HK-2 (cell line): Measurements from ENCODE around the gene CEBPB.
A peak's percentile ranks its signal among the peaks of the same experiment; 100 is the strongest.
"Not testable (repeated sequence)": the region's sequence is repeated elsewhere in the genome, so short reads cannot be mapped to it uniquely, and the experiment has no call there.

Experiments
- DNase-seq: peaks from one replicate; pipeline ENCODE4 v3.0.0-alpha.2; 2018; ENCODE audit not compliant: unreplicated experiment

Gene CEBPB

DNA sequence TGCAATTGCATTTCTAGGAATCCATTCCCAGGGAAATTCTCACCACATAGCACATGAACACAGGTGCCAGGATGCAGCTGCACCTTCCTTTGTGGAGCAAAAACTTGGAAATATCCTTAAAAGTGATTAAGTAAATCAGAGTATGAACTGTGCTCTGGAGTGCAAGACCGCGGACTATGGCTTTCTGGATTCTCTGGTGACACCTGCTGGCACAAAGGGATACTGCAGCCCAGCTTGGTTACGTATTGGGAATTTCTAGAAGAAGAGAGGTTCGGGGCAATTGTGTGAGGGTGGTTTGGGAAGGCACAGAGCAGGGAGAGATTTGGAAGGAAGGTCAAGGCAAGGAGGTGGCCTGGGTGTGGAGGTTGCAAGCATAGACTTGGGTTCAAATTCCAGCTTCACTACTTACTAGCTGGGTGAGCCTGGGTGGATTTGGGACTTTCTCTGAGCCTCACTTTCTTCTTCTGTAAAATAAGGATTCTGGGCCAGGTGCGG, 21.3 kb upstream of the CEBPB start:
- peak; percentile 87 for DNase-seq

DNA sequence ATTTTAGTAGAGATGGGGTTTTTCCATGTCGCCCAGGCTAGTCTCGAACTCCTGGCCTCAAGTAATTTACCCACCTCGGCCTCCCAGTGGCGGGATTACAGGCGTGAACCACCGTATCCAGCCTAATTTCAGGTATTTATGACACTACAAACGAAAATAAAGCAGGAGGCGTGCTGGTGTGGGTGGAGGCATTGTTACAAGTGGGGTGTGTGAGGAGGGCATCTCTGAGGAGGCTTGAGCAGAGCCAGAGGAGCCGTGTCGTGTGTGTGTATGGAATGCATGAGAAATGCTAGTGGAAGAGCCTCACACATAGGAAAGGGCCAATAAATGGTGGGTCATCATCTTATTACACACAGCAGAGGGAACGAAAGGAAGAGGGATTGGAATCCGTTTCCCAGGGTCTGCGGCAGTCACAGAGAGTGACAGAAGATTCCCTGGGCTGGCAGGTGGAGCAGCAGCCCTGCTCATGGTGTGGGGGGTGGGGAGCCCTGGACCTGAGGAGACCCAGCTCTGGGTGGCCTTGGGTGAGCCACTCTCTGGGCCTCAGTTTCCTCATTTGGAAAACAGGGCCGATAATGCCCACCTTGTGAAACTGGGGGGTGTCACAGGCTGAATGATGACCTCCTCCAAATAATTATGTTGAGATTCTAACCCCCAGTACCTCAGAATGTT, 19.9 kb upstream of the CEBPB start:
- no peak for DNase-seq

DNA sequence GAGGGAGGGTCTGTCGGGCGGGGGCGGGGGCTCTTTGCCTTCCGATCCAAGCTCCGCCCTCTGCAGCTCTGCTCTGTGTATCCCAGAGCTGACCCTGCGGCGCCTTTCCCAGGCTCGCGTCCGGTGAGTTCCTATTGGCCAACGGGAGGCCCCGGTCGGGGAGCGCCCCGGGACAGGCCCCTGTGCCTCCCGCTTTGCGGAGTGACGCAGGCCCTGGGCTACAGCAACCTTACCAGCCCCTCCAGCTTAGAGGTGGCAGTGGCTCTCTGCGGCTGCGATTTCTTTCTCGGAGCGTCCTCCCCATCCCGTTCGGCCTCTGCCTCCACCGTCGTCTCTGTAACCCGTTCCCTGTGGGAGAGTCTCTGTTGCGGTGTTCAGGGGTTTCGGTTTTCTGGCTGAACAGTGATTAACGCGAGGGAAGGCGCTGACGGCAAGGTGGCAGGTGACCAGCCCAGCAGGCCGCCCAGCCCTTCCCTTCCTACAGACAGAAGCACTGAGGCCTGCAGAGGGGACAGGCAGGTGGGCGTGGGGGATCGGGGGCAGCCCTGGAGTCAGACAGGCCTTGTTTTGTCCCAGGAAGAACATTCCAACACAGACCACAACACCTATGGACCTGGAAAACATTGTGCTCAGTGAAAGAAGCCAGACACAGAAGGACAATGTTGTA, 18.1 kb upstream of the CEBPB start:
- DNase-seq = peak; percentile 93

DNA sequence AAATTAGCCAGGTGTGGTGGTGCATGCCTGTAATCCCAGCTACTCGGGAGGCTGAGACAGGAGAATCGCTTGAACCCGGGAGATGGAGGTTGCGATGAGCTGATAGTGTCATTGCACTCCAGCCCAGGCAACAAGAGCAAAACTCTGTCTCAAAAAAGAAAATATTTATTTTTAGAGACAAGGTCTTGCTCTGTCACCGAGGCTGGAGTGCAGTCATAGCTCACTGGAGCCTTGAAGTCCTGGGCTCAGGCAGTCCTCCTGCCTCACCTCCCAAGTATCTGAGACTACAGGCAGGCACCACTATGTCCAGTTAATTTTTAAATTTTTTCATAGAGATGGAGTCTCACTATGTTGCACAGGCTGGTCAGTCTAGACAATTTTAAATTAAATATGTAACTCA, 16.2 kb upstream of the CEBPB start:
- no peak for DNase-seq

DNA sequence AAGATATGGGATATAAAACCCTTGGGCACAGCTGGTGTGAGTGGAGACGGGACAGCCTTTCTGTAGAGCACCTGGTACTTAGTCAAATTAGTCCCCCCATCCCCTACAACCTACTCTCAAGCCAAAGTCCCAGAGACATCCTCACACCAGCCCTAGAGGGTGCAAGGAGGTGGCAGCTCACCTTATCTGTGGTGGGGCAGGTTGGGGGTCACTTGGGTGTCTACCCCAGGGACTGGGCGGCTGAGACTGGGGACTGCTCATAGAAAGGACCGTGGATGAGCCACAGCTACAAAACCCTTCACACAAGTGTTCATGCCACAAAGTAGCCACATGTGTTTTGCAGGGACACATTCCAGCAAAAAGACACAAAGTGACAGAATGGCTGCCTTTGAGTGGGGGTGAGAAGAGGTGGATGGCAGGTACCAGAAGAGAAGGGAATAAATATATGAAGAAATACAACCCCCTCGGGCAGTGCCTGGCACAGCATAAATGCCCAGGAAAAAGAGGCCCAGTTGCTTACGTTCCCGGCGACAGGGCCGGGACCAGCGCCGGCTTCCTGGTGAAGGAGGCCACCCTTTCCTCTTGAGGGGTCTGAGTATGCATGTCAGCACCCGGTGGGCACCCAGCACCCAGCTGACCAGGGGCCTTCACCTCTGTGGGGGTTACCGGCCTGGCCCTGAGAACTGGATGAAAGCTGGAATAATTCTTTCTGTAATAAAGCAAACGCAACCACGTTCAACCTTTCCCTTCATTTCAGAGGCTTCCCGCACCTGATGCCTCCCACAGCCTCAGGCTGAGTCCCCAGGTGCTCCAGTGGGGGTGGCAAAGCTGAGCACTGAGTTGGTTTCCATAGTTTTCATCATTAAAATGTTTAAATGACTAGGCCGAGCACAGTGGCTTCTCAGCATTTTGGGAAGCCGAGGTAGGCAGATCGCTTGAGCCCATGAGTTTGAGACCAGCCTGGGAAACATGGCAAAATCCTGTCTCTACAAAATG, 14.4 kb upstream of the CEBPB start:
- no peak for DNase-seq

DNA sequence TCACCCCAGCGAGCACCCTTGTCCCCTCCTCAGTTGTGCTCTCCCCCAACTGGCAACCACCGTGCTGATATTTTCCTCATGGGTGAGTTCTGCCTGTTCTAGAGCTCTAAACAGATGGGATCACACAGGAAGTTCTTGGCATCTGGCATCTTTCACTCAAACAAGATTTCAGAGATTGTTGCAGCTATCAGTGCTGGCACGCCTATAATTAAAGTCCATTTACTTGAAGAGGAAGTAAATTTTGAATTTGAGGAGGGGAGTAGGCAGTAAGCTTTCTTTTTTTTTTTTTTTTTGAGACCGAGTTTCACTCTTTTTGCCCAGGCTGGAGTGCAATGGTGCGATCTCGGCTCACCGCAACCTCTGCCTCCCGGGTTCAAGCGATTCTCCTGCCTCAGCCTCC, 12.0 kb upstream of the CEBPB start:
- not testable (repeated sequence) for DNase-seq

DNA sequence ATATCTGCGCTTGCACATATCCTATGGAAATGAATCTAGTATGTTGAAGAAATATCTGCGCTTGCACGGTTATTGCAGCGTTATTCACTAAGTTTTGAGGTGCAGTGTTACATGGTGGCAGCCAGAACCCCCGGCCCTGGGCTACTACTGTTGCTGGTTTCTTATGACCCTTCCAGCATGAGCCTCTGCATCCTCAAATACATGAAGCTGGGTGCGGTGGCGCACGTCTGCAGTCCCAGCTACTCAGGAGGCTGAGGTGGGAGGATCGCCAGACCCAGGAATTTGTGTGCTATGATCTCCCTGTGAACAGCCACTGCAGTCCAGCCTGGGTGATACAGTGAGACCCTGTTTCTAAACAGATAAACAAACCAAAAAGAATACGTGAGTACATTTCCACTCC, 9.3 kb upstream of the CEBPB start:
- DNase-seq = no peak

DNA sequence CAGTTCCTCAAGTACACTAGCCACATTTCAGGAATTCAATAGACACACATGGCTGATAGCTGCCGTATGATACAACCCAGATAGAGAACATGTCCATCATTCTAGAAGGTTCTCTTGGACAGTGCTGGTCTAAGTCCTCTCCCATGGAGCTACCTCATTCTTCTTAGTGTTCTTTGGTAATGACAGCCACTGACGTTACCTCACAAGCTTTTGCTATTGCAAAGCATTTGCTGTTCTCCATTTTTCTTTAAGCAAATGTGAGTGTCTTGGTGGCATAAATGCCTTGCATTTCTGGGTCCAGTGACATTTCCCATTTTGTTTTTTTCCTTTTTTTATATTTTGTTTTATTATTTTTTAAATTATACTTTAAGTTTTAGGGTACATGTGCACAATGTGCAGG, 8.3 kb upstream of the CEBPB start:
- no peak for DNase-seq

DNA sequence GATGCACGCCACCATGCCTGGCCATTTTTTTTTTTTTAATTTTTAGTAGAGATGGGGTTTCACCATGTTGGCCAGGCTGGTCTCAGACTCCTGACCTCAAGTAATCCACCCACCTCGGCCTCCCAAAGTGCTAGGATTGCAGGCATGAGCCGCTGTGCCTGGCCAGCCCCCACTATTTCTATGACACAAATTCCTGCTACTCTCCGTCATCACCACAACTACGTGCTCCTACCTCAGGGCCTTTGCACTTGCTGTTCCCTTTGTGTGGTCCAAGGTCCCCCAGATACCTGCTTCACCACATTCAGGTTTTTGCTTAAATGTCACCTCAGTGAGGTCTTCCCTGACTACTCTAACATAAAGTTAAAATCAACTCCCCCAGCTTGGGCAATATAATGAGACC, 5.2 kb upstream of the CEBPB start:
- DNase-seq = no peak

DNA sequence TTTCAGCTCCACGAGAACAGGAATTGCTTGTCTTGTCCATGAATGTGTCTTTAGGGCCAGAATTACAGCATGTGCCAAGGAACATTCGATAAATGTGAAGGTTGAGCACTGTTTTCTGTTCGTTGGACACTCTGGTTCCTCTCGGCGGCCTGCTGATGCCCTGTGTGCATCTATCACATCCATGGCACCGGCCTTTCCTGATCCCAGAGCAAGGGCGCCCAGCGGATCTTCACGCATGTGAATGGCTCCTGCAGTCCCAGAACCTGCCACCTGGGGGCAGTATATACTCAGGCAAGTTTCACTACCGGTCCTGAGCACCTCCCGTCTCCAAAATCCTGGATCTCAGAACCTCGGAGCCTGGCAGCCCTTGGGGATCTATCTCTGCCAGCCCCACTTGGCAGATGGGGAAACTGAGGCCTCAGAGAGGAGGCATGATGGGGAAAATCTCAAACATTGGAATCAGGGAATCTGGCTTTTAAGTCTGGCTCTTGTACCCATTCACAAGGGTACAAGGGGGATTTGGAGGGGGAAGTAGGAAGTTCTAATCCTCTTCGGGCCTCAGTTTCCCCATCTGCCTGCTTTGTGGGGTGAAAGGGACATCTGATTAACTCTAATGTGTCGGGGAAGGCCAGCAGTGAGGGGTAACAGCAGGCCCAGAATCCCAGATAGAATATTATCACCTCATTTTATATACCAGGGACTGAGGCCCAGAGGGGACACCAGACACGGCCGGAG, 4.3 kb upstream of the CEBPB start:
- DNase-seq = peak; percentile 98

DNA sequence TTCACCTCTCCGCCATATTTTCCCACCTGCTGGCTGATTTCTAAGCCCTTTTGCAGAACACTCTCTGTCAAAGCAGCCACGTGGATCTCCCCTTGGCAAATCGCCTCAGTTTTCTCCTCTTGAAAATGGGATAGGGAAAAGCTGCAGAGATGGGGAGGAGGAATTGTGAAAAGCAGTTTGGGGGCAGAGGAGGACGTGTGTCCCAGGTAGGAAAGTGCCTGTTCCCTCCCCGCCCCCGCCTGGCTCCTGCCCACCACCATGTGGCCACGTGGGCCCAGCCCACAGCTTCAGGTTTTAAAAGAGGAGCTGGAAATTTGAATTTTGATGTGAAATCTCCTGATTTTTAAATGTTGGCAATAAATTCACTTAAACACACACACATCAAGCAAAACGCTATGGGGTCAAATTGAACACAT, 3.6 kb upstream of the CEBPB start:
- DNase-seq = no peak

DNA sequence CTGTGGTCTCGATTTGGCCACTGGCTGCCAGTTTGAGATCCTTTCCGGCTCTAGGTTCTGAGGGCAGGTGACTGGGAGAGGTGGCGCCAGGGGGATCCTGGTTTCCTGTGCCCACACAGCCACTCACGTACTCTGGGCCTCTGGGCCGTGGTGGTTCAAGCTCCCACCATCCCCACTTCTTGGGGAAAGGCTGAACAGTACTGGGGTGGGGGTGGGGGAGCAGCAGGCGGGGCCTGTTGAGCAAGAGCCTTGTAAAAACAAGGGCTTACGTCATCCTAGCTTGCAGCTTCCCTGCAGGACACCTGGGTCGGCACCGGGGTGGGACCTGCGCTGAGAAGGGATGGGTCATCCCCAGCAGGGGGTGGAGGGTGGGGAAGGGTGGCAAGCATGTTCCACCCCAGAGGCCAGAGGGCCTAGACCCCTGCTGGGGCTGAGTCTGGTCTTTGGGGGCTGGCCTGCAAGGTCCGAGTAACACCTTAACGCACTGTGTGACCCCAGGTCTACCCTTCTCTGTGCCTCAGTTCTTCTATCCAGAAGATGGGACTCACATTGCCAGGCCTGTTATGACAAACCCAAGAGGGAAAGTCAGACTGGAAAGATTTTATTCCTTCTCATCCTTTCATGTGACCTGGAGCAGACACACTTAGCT, 3.1 kb upstream of the CEBPB start:
- peak; percentile 36 for DNase-seq

DNA sequence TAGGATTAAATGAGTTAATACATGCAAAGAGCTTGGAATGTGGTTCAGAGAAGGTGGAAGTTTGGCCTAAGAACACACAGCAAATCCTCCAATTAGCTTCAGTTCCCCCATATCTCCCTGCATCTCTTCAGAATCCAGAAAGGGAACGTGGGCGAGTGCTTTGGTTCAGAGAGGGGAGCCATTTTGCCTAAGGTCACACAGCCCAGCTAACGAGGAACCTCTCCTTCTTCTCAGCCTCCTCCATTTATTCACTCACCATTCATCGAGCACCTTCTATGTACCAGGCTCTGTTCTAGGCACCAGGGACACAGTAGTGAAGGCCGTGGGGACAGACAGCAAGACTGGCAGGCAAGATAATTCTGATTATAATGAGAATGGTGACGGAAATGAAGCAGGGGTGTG, 2.3 kb upstream of the CEBPB start:
- DNase-seq = no peak

DNA sequence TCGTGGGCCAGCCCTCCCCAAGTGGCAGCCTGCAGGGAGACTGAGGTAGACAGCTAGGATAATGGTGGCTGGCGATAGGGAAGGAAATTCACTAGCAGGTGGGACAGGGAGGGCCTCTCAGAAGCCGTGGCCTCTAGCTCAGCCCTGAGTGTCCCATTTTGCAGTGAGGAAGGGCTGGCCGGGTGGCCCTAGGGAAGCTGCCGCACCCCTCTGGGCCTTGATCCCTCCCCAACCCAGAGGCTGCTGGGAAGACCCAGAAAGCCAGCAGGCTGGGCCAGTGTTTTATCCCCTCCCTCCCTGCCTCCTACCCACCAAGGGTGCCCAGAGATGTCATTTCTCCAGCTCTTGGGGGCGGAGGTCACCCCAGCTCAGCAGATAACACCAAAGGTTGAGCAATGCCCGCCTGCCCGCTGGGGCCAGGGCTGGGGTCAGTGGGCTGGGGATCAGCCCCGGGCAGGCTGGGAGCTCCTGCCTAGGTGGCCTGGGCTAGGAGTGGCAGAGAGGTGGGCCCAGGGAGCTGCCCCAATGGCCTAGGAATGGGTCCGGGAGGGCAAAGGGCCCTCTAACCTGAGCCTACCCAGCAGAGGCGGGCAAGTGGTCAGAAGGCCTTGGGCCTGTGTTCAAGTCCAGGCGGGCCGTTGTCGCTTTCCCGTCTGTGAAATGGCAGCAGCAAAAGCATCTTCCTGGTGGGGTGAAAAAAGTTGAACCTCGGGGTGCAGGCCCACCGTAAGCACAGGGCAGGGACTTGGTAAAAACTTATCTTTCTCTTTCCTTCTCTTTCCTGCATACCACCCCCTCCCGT, 1.6 kb upstream of the CEBPB start:
- DNase-seq = no peak

DNA sequence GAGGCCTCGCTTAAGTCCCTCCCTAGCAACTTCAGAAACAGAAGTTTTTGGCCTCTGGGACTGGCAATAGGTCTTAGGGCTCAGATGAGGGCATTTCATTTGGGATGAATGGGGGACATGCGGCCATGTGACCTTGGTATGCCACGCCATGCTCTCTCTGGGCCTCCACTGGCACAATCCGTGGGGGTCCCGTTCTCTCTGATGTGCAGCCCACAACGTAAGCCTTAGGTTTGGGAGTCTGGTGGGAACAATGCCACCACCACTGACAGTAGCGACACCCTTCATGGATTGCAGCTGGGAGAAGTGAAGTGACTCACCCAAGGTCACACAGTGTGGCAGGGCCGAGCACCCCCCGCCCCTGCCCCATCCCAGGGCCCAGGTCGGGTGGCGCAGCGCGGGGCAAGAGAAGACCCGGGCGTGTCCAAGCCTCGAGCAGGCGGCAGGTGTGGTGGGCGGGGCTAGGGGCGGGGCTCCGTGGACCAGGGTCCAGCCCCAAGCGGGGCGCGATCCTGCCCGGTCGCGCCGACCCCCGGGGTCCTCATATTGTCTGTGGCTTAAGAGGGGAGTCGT, 864 bp upstream of the CEBPB start:
- DNase-seq = peak; percentile 10

DNA sequence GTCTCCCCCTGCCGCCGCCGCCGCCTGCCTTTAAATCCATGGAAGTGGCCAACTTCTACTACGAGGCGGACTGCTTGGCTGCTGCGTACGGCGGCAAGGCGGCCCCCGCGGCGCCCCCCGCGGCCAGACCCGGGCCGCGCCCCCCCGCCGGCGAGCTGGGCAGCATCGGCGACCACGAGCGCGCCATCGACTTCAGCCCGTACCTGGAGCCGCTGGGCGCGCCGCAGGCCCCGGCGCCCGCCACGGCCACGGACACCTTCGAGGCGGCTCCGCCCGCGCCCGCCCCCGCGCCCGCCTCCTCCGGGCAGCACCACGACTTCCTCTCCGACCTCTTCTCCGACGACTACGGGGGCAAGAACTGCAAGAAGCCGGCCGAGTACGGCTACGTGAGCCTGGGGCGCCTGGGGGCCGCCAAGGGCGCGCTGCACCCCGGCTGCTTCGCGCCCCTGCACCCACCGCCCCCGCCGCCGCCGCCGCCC, 474 bp downstream of the CEBPB start:
- peak; percentile 77 for DNase-seq

DNA sequence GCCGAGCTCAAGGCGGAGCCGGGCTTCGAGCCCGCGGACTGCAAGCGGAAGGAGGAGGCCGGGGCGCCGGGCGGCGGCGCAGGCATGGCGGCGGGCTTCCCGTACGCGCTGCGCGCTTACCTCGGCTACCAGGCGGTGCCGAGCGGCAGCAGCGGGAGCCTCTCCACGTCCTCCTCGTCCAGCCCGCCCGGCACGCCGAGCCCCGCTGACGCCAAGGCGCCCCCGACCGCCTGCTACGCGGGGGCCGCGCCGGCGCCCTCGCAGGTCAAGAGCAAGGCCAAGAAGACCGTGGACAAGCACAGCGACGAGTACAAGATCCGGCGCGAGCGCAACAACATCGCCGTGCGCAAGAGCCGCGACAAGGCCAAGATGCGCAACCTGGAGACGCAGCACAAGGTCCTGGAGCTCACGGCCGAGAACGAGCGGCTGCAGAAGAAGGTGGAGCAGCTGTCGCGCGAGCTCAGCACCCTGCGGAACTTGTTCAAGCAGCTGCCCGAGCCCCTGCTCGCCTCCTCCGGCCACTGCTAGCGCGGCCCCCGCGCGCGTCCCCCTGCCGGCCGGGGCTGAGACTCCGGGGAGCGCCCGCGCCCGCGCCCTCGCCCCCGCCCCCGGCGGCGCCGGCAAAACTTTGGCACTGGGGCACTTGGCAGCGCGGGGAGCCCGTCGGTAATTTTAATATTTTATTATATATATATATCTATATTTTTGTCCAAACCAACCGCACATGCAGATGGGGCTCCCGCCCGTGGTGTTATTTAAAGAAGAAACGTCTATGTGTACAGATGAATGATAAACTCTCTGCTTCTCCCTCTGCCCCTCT, 1.1 kb downstream of the CEBPB start:
- DNase-seq = peak; percentile 72

DNA sequence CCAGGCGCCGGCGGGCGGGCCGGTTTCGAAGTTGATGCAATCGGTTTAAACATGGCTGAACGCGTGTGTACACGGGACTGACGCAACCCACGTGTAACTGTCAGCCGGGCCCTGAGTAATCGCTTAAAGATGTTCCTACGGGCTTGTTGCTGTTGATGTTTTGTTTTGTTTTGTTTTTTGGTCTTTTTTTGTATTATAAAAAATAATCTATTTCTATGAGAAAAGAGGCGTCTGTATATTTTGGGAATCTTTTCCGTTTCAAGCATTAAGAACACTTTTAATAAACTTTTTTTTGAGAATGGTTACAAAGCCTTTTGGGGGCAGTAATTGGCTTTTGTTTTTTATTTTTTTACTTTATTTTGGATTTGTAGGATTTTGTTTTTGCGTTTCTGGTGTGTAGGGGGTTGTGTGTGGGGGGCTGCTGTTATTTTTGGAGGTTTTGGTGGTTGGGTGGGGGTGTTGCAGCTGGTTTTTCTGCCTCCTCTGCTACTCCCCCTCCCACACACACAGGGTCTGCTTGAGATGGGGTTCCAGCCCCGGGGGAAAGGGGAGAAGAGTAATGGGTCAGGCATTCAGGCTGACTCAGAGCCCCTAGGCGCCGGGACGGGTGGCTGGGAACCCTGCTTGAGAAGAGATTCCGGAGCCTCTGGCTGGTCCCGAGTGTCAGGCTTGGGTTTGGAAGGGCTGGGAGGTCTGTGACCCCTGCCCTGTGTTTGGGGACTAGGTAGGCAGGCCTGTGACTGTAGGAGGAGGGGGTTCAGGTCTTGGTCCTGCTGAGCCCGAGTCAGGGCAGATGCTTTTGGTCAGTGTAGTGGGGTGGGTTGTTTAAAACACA, 2.0 kb downstream of the CEBPB start:
- peak; percentile 83 for DNase-seq
